Activated CD4-positive, alpha-beta T cell treated with anti-CD3 and anti-CD28 coated beads, Interleukin-2, amount 50 U/mL, for 16 hours (primary cell): ENCODE data around the gene HOXA7.

Experiments used
- DNase-seq: peaks from one replicate; pipeline ENCODE4 v3.0.0-alpha.2; 2020

HOXA7 gene

DNA sequence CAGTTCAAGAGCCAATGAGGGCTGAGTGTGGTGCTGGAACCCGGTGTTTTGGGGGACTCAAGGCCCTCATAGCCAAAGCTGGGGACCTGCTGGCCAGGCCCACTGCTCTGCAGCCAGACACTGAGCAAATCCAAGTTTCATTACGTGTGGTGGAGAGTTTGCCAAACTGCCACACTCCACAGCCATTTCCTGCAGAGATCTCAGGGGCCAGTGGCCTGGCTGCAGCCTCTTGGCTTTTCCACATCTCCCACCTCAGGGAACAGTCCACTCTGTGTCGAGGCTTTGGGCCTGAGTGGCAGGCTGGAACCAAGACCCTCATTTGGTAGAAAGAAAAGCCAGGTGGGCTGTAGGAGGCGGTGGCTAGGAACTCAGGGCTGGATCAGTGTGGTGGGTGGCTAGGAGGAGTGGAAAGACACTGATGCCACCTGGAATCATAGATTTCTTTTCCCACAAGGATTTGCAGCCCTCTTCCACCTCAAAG lies 25.4 kb upstream of the HOXA7 start:
- no peak for DNase-seq

DNA sequence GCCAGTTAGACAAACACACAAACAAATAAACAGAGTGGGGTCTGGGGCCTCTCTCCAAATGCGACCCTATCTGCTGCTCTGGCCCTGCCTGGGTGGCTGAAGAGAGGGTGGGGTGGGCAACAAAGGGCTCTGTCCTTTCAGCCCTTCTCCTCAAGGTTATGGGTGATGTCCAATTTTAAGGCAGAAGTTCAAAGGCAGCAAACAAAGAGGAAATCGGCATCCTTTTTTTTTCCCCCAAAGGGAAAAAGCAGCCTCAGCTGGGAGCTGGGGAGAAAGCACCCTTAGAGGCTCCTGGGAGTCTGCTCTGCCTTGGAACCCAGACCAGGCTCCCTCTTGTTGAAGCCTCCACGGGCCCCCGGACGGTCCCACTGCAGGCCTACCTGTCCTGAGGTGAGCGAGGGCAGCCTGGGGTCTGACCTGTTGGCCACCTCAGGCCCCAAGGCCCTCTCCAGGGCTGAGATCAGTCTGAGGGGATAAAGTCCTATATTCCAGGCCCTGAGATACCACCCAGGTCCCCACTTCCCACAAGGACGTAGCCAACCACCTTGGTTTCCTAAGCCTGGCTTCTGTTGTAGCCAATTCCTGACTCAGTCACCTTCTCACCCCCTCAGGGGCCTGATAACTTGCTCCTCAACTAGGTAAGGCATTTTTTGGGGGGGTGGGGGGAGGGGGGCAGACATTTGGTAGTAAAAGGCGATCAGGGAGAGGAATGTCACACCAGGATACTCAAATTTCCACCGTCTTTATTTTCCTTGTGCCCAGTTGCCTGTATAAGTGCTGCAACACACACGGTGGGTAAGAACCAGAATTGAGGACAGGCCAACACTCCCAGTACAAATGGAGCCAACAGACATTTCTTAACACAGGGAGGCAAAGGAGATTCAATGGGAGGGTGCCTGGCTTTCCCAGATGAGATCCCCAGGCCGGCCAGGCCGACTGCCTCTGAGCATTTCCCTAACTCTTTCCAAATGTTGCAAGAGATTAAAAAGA lies 24.3 kb upstream of the HOXA7 start:
- no peak for DNase-seq

DNA sequence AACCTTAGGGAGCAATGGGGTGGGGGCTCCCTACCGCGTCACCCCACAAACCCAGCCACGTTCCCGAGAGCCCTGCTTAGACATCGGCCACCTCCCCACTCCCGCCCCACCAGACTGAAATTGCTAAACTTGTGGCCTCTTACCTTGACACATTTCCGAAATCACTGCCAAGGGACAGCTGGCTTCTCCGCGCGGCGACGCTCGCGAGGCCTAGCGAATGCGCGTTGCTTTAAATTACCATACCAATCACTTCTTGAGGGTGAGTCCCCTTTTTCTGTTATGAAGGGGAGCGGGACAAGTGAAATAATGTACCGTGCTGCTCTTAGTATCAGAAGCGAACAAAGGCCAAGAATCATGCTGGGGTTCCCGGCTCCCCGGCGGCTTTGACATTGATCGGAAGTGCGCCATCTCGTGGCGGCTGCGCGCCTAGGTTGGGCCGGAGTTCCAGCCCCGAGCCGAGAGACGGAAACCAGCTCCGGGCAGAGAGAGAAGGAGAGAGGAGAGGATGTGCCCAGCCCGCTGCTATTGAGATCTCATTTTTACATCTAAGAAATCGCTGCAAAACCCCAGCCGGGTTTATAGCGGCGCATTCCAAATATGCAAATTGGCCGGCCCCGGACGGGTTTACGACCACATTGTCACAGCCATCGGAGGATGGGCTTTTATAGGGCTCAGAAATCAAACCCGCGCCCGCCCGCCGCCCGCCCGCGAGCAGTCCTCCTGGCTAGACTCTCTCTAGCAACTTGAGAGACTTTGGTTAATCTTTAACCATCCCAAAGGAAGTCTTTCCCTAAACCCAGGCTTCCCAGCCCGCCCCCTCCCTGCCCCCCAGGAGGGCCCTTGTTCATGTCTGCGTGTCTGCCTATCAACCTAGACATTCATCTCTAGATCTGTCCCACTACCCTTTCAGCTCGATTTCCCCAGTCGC lies 23.3 kb upstream of the HOXA7 start:
- peak; percentile 65 for DNase-seq

DNA sequence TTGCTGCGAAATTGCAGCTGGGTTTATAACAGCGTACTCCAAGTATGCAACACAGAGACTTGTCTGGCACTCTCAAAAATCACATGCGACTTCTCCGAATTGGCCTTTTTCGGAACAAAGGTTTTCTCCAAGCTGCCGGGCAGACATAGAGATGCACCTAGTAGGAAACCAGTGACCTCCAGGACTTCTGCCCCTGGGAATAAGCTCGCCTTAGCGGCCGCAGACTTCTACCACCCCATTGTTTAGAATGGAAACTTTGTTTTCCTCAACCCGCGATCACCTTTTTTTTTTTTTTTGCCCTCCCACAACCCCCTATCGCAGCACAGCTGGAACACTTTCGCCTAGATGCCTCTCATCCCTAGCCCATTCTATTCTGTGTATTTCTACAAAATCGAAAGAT lies 22.6 kb upstream of the HOXA7 start:
- DNase-seq = no peak

DNA sequence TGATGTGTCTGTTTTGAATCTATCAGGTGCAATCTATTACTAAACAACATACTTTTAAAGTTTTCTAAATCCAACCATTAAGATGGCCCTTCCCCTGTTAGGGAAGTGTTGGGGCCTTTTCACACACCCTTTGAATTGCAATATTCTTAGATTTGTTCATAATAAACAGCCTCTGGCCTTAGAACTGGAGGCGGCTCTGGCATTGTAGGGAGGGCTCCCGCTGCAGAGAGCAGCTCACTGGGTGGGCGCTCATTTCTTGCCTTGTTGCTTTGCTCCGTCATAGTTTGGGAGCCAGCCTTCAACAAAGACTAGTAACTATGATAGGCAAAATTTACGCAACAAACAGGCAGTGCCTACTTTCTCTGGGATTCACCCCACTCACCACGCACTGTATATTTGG lies 21.9 kb upstream of the HOXA7 start:
- no peak for DNase-seq

DNA sequence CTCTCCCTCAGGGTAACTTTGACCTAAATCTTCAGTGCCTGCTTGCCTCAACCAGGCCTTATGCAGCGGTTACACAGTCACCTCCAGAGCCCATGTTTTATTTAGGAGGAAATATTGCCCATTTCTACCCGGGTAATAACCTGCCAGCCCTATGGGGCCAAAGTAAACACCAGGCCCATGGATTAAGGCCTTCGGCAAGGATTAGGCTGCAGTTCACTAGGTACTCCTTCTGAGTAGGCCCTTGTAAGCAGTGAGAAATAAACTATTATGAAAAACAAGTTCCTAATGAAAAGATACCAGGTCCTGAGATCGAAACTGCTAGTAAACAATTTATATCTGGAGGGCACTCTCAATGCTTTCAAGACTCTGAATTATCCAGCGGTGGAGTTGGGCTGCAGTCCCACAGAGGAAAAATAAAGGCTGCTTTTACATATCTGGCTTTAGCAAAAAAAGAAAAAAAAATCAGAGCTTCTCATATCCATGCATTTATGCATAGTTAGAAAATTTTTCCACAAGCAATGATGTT lies 21.4 kb upstream of the HOXA7 start:
- DNase-seq = no peak

DNA sequence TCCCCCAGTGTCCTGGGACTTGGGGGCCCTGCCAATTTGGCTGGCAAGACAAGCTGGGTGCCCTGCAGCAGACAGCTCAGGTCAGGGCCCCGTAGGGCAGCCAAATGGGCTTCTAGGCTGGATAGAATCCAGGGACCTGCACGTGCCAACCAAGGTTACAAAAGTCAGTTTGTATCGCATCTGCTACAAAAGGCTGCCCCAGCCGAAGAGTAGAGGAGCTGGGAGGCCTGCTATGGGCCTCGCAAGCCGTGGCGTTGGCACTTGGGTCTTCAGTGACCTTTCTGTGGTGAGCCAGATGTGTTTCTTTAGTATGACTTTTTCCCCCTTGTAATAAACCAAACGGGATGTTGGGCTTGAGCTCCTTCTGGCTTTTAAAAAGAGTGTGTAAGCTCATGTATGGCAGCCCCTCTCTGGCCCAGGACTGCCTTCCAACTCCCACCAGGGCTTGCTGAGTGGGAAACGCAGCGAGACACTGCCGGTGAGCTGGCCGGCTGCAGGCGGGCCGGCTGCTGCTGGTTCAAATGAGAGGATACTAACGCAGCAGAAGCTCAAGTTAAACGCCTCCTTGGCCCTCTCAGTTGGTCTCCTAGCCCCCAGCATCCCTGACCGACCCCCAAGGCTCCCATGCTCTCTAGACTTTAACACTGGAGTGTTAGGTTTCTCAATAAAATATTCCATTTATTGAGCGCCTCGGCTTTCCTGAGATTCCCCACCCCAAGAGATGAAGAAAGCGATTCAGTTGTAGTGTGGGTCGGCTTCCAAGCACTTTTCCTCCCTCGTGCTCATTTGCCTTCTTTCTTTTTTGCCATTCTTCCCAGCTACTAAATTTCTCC lies 20.7 kb upstream of the HOXA7 start:
- no peak for DNase-seq

DNA sequence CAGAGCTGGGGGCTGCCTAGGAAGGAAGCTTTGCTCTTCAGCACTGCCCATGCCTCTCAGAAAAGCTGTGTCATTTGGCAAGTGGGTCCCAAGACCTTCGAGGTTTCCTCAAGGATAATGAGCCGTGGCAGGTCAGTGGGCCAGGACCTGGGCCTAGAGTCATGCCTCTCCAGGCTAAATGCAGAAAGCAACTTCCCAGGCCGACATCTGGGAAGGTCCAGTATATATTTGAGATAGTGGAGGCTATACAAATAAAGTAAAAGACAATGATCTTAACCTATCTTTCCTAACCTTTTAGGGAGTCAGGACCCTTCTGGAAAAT lies 20.0 kb upstream of the HOXA7 start:
- no peak for DNase-seq

DNA sequence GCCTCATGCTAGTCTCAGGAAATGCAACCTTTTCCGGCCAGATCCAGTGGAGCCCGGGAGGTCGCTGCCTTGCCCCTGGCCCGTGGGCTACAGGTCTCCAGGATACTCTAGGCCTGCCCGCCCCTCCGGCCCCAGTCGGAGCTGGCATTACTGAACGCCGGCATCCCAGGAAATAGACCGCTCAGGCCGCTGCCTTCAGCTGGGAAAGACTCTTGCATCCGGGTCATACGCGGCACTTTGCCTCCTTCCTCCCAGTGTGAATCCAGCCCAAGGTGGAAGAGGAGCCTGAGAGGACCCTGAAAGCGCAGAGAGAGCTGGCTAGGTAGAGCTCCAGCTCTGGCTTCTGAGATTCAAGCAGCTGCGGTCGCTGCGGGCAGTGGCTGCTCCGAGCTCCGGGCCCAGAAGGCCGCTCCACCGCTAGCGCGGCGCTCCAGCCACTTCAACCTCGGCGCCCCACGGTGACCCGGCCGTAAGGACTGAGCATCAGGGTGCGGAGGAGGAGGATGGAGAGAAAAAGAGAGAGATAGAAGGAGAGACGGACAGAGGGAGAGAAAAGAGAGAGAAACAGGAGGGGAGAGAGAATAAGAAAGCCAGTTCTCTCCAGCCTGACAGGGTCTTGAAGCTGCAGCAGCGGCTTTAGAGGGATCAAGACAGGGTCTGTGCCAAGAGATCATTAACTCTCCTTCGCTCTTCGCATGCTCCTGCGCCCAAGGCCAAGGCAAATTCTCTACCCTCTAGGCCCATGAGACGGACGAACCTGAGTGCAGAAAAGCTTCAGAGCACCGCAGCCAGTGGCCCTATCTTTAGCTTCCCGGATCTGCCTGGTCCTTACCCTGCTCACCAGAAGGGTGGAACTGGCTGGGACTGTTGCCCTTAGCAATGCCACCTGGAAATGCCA lies 19.4 kb upstream of the HOXA7 start:
- no peak for DNase-seq

DNA sequence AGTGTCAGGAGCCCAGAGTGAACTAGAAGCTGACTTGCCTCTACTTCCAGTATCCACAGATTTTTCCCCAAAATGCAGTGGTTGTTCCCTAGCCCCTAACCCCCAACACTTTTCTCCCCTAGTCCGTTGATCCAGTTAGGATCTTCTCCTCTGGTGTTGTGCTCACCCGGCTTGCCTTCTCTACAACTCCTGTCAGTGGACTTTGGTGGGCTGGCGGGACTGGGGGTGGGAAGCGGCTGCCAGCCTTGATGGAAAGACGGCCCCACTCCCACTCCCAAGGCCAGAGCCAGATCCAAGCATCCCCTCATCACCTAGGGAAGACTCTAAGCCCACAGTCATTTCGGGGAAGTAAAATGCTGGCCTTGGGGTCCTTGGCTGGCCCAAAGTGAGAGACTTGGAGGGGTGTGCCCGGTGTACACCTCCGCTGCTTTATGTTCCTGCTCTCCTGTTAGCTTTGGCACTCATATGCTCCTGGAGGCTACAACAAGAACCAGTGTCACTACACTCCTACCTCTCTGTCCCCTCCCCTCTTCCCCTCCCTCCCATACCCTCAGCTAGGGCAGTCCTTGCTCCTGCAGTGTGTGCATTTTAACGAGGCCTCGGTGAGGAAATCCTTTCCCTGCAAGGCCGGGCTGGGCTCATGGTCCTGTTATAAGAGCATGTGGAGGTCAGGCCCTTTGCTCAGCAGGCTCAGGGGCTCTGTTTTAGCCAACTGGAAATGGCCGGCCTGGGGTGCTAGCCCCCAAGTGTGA lies 18.6 kb upstream of the HOXA7 start:
- no peak for DNase-seq

DNA sequence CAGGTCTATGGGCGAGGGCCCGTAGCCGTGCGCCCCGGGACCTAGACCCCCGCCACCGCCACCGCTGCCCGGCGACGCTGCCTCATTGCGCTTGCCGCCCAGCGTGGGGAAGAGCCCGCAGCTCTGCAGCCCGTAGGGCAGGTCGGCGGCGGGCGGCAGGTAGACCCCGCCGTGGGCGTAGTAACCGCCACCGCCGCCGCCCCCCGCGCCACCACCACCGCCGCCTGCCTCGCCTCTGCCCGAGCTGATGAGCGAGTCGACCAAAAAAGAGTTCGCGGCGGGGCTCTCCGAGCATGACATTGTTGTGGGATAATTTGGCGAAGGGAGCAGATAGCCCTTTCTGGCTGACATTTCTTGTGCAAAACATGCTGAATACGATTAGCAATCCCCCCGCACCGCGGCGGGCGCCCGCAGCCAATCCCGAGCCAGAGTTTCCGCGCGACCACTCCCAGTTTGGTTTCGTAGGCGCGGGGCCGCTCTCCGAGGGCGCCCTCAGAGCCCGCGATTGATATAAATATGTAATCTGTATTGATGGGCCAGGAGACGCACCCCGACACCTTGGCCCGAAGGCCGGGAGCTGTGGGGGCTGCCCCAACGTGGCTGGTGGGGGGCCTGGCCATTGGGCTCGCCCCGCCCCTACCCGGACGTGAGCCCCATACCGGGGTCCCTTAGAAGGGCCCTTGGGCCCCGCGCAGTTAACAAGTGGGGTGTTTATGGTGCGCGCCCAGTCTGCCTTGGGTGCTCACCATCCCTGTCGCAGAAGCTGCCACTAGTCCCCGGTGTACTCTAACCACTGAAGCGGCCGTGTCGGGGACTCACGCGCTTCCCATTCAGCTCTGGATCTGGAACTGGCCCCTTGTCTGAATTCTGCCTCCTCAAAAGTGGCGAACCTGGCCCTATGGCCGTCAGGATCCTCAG lies 17.7 kb upstream of the HOXA7 start, which contains the start of gene HOXA10:
TSS of gene HOXA10 (minus strand) at position 365 of the 918 bp plus-strand sequence. CDS start at position 351, 14 bp downstream.
- DNase-seq = no peak

DNA sequence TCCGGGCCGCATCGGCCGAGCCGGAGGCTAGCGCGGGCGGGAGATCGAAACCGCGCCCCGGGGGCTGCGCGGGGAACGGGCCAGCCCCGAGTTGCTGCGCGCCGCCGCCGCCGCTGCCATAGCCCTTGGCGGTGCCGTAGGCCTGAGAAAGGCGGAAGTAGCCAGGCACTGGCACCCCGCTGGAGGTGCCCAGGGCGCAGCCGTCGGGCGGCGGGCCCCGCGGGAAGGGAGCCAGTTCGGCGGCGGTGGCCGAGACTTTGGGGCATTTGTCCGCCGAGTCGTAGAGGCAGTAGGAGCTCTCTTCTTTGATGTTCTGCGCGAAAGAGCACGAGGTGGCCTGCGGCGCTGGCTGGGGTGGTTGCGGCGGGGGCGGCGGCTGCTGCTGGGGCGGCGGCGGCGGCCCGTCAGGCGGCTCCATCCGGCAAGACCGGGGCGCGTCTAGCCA lies 17.1 kb upstream of the HOXA7 start:
- no peak for DNase-seq

DNA sequence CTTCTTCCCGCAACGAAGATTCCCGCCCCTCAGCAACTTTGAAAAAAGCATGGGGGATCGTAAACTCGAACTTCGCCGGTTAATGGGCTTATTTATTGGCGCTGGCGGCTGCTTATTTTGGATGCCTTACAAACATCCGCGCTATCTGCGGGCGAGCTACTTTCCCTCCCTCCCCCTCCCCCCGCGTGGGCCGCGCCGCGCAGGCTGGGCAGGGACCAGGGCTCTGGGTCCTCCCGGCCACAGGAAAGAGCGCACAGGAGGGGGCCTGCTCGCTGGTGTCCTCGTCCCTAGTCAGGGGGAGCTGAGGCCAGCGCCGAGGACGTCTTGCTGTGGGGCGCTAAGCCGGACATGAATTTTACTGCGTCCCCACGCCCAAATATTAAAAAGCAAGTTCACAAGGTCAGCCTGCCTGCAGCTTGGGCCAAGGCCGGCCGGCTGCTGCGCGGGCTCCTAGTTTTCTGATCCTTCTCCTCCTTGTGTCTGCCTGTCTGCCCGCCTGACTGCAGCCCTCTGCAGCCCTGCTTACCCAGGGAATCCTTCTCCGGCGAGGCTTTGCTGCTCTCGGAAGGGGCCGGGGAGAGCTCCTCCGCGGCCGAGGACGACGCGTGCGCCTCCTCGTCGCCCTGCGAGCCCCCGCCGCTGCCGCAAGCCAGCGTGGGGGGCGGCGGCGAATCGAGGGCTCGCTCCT lies 16.5 kb upstream of the HOXA7 start:
- no peak for DNase-seq

DNA sequence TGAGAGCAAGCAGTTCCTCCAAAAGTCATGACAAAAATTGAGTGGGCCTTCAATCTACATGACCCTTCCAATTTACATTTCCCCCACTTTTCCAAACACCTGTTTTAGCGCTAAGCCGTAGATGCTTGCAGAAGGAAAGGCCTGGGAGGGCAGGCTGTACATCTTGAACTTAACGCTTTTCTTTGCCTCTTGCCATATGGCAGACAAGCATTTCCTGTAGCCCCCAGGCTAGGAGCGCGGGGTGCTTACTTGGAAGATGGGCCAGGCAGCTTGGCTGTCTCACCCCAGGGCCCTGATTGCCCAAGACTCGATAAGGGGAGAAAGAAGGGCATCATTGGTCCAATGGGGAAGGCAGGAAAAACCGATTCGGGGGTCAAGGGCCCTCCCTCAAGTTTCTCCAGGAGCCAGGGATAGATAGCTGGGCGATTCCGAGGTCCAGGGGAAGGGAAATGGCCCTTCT lies 15.9 kb upstream of the HOXA7 start:
- DNase-seq = no peak

DNA sequence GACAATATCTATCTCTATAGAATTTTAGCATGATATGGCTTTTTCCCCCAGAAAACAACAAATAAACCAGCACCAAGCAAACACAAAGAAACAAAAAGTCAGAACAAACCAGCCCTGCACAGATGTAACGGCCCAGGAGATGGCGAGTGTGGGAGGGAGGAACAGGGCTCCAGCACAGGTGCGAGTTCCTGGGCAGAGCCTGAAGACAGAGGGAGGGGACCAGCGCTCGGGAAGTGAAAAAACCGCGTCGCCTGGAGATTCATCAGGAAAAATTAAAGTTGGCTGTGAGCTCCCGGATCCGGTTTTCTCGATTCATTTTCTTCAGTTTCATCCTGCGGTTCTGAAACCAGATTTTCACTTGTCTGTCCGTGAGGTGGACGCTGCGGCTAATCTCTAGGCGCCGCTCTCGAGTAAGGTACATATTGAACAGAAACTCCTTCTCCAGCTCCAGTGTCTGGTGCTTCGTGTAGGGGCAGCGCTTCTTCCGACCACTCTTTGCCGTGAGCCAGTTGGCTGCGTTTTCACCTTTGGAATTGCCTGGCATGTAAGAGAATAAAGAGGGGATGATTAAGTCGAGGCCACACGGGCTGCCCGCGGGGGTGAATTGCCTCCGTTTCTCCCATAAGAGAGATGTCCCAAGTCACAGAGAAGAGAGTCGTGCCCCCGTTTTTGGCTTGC lies 15.3 kb upstream of the HOXA7 start:
- no peak for DNase-seq

DNA sequence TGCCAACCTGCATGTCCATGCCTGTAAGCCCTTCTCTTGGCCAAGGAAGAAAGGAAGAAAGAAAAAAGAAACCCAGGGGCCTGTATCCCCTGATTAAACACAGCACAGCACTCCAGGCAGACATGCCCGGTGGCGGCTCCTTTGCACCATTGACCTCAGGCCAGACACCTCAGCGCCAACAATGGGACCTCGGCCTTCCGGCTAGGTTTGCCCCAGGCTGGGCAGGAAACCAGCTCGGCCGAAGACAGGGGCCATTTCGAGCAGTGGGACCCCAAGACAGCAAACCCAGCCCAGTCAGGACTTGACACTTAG lies 14.8 kb upstream of the HOXA7 start:
- DNase-seq = no peak

DNA sequence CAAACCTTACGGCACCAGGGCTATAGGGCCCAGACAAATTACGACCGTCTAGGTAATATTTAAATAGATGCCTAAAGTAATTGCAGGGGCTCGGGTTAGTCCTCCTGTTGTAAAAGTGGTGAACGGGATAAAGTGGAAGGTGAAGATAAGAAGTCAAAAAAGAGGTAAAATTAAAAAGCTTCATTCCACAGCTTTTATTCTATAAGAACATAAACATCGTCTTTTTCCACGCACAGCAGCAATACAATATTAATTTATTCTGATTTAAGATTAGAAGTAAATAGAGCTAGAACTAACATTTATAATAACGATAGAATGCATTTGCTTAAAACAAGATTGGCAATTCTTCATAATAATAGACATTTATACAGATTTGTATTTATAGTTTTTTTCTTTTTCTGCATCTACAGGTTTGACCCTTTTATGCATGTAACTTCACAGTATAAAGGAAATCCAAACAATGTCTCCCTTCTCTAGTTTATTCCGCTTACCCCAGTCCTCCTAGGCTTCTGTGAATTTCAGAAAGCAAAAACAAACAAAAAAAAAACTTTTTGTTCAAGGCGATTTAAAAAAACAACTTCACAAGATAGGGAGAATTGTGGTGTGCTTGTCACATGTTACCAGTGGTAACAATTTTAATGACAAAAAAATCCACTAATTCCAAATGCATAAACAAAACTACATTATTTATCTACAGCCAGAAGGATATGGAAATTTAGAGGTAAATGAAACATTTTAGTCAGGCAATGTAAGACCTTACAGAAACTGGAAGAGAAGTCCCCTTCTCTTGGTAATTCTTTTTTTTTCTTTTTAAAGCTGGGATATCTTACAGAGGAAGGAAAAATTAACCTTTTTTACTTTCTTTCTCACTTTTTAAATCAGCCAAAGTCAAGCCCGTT lies 14.2 kb upstream of the HOXA7 start:
- no peak for DNase-seq
